GM12801 (cell line): Measurements from ENCODE around the gene SLC5A6.

Experiments
- CTCF ChIP-seq: IDR thresholded peaks from one replicate; pipeline ENCODE4 v1.5.1; 2011; ENCODE audit warnings: control low read depth; ENCODE audit not compliant: insufficient read length; ENCODE audit errors: extremely low read depth

Gene SLC5A6

GRCh38 chr2:27219091-27219490 lies 7.0 kb upstream of the SLC5A6 start:
- no peak for TF ChIP-seq CTCF

DNA sequence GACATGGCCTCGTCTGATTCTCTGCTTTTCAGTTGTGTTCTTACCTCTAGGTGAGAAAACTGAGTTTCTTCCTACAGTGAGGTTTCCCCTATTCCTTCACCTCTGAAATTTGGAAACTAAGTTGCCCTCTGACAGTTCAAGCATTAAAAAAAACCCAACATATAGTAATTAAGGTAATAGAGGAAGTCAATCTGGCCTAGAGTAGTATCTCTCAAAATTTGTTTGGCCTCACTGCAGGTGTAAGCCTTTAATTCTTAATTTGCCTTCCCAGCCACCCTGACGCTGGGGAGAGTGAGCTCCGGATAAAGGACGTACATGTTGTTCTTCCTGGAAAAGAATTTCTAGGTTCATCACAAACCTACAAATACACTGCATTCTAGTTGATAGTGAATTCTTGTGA lies 6.5 kb upstream of the SLC5A6 start:
- TF ChIP-seq CTCF = no peak

DNA sequence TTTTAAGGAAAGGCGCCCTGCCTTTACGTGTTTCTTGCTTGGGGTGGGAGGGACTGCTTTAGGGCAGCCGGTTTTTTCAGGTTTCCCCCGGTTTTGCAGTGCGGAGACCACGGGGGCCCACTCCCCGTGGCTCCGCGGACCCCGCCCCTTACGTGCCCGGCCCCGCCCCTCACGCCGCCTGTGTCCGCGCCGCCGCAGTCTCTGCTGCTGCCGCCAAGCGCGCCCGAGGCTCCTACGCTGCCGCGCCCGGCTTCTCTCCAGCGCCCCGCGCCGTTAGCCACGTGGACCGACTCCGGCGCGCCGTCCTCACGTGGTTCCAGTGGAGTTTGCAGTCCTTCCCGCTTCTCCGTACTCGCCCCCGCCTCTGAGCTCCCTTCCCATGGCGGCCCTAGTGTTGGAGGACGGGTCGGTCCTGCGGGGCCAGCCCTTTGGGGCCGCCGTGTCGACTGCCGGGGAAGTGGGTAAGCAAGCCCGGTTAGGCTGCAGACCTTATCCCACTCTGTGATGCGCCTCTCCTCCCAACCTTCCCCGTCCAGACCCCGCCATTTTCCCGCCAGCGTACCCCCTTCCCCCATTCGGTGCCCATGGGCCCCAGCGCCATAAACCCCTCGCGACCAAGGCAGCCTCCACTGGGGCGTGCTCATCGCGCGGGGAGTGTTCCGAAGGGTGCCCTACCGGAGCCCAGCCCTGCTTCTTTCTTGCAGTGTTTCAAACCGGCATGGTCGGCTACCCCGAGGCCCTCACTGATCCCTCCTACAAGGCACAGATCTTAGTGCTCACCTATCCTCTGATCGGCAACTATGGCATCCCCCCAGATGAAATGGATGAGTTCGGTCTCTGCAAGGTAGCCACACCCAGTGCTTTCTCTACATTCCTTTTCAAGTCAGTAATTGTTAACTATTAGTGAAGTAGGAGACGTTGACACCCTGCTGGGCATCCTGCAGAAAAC lies 5.4 kb upstream of the SLC5A6 start, which contains the start of gene CAD:
CAD (plus strand) TSS at position 197 of the 949 bp plus-strand sequence; CDS start at position 380, 183 bp downstream.
- TF ChIP-seq CTCF = no peak

- no peak for TF ChIP-seq CTCF
These were observed 4.5 kb upstream of the SLC5A6 start for GRCh38 chr2:27216416-27217137.

DNA sequence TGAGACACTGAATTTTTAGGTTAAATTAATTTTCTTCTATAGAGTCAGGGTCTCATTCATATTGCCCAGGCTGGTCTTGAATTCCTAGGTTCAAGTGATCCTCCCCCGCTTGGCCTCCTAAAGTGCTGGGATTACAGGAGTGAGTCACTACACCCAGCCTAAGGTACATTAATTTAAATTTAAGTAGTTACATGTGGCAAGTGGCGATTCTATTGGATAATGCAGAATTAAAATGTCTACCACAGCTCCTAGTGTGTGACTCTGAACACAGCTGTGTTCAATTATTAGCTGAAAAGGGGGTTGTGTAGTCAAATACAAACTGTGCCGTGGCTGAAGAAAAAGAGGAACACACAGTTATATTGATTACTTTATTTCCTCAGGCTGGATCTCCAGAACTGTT lies 2.9 kb upstream of the SLC5A6 start:
- no peak for TF ChIP-seq CTCF

GRCh38 chr2:27212626-27213471 lies 781 bp upstream of the SLC5A6 start:
- TF ChIP-seq CTCF = no peak
